ENCODE measurements around the gene ALKBH5.

The ALKBH5 gene

DNA sequence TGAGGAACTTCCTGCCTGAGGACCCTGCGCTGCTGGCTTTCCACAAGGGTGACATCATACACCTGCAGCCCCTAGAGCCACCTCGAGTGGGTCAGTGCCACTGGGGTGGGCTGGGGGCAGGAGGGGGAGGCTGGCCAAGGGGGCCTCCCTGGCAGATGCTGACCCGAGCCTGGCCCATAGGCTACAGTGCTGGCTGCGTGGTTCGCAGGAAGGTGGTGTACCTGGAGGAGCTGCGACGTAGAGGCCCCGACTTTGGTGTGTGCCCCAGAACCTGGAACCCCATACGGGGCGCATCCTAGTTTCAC lies 26.7 kb upstream of the ALKBH5 start:
- Histone ChIP-seq H3K9me3 (ENCODE audit: control insufficient read depth in 2 of 2, low read length in 2 of 2) (no peaks in the 10 kb centered on the region), H3K36me3 (ENCODE audit: control insufficient read depth in 2 of 2, insufficient read depth in 2 of 2, low read length in 2 of 2) (no peaks in the 10 kb centered on the region), H3K4me1 (ENCODE audit: control insufficient read depth in 2 of 2, insufficient read depth in 2 of 2, low read length in 2 of 2) (peaks cover 14 to 16% of the 10 kb centered on the region in 2 donors), H3K27me3 (ENCODE audit: control insufficient read depth in 2 of 2, insufficient read depth in 2 of 2, low read length in 2 of 2) (no peaks in the 10 kb centered on the region), H3K9ac (ENCODE audit: low read depth in 1 of 2, low read length in 2 of 2) (no peak overlapping the region), H3K4me3 (ENCODE audit: low read length in 2 of 2) (no peak overlapping the region), H3K27ac (ENCODE audit: low read depth in 2 of 2, low read length in 2 of 2) (no peak overlapping the region)

DNA sequence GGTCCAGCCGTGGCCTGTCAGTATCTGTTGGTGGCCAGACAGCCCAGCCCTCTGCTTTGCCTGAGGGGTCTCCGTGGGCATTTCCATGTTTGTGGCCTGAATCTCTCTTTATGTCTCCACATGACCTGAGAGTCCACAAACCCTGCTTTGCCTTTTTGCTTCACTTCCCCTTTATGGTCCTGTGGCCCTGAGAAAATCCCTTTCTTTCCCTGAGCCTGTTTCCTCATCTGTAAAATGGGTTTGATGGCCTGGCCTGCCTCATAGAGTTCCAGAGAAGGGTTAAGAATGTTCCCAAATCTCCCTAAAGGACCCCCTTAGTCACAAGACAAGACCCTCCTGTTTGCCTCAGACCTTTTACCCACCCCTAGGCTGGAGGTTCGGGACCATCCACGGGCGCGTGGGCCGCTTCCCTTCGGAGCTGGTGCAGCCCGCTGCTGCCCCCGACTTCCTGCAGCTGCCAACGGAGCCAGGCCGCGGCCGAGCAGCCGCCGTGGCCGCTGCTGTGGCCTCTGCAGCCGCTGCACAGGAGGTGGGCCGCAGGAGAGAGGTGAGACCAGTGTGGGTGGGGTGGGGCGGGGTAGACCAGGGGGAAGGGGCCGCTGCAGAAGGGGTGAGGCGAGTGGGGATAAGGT lies 26.2 kb upstream of the ALKBH5 start:
- Histone ChIP-seq H3K9ac (ENCODE audit: low read depth in 1 of 2, low read length in 2 of 2) (no peak overlapping the region), H3K36me3 (ENCODE audit: control insufficient read depth in 2 of 2, insufficient read depth in 2 of 2, low read length in 2 of 2) (no peaks in the 10 kb centered on the region), H3K27ac (ENCODE audit: low read depth in 2 of 2, low read length in 2 of 2) (peak overlapping the region in 1 of 2 donors; percentile 9), H3K9me3 (ENCODE audit: control insufficient read depth in 2 of 2, low read length in 2 of 2) (no peaks in the 10 kb centered on the region), H3K4me3 (ENCODE audit: low read length in 2 of 2) (no peak overlapping the region), H3K27me3 (ENCODE audit: control insufficient read depth in 2 of 2, insufficient read depth in 2 of 2, low read length in 2 of 2) (no peaks in the 10 kb centered on the region), H3K4me1 (ENCODE audit: control insufficient read depth in 2 of 2, insufficient read depth in 2 of 2, low read length in 2 of 2) (peaks cover 14 to 16% of the 10 kb centered on the region in 2 donors)

DNA sequence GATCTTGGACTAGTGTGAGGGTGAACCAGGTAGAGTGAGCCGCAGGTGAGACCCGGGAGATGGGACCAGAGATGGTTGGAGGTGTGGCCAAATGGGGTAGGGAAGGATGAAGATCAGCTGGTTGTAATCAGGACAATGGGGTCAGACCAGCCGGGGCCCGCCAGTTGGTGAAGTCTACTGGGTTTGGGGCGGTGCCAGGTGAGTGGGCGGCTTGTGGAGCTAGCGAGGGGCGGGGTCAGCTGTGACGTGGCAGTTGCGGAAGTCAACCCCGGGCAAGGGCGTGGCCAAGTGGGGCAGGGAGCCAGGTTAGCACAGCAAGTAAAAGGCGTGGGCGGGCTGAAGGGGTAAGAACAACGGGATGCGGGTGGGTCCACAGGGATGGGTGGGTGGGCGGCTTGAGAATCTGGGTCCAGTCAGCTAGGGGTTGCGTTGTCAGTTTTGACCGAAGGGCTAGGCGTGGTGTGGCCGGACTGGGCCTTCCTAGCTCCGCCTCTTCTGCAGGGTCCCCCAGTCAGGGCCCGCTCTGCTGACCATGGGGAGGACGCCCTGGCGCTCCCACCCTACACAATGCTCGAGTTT lies 25.5 kb upstream of the ALKBH5 start:
- no peaks in the 10 kb centered on the region for H3K27me3 ChIP-seq (ENCODE audit: control insufficient read depth in 2 of 2, insufficient read depth in 2 of 2, low read length in 2 of 2)
- H3K9ac ChIP-seq (ENCODE audit: low read depth in 1 of 2, low read length in 2 of 2), result peak overlapping the region; percentile 63 to 79
- peak overlapping the region; percentile 6 to 9 for H3K27ac ChIP-seq (ENCODE audit: low read depth in 2 of 2, low read length in 2 of 2)
- peak overlapping the region; percentile 75 to 78 for H3K4me3 ChIP-seq (ENCODE audit: low read length in 2 of 2)
- H3K9me3 ChIP-seq (ENCODE audit: control insufficient read depth in 2 of 2, low read length in 2 of 2), result no peaks in the 10 kb centered on the region
- H3K4me1 ChIP-seq (ENCODE audit: control insufficient read depth in 2 of 2, insufficient read depth in 2 of 2, low read length in 2 of 2), result peaks cover 10 to 11% of the 10 kb centered on the region in 2 donors
- H3K36me3 ChIP-seq (ENCODE audit: control insufficient read depth in 2 of 2, insufficient read depth in 2 of 2, low read length in 2 of 2), result no peaks in the 10 kb centered on the region

DNA sequence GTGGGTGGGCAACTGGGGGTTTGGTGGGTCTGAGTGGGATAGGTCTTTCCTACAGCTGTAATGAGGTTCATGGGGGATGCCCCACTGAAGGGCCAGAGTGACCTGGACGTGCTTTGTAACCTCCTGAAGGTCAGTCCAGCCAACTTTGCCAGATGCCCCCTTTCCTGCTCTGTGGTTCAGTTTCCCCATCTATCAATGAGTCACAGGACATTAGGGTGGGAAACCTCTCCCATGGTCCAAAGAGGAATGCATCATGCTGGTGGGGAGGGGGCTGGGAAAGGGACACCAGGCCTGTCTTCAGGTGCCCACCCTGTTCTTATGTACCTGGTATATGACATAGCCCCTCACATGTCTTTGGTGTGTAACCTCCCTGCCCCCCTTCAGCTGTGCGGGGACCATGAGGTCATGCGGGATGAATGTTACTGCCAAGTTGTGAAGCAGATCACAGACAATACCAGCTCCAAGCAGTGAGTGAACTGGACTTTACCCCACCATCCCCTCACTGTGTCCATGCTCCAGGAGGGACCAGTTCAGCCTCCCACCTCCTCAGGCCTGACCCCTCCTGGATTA lies 24.0 kb upstream of the ALKBH5 start:
- Histone ChIP-seq H3K4me1 (ENCODE audit: control insufficient read depth in 2 of 2, insufficient read depth in 2 of 2, low read length in 2 of 2) (peaks cover 5 to 8% of the 10 kb centered on the region in 2 donors), H3K9ac (ENCODE audit: low read depth in 1 of 2, low read length in 2 of 2) (no peak overlapping the region), H3K27me3 (ENCODE audit: control insufficient read depth in 2 of 2, insufficient read depth in 2 of 2, low read length in 2 of 2) (no peaks in the 10 kb centered on the region), H3K4me3 (ENCODE audit: low read length in 2 of 2) (no peak overlapping the region), H3K27ac (ENCODE audit: low read depth in 2 of 2, low read length in 2 of 2) (no peak overlapping the region), H3K36me3 (ENCODE audit: control insufficient read depth in 2 of 2, insufficient read depth in 2 of 2, low read length in 2 of 2) (no peaks in the 10 kb centered on the region), H3K9me3 (ENCODE audit: control insufficient read depth in 2 of 2, low read length in 2 of 2) (no peaks in the 10 kb centered on the region)

DNA sequence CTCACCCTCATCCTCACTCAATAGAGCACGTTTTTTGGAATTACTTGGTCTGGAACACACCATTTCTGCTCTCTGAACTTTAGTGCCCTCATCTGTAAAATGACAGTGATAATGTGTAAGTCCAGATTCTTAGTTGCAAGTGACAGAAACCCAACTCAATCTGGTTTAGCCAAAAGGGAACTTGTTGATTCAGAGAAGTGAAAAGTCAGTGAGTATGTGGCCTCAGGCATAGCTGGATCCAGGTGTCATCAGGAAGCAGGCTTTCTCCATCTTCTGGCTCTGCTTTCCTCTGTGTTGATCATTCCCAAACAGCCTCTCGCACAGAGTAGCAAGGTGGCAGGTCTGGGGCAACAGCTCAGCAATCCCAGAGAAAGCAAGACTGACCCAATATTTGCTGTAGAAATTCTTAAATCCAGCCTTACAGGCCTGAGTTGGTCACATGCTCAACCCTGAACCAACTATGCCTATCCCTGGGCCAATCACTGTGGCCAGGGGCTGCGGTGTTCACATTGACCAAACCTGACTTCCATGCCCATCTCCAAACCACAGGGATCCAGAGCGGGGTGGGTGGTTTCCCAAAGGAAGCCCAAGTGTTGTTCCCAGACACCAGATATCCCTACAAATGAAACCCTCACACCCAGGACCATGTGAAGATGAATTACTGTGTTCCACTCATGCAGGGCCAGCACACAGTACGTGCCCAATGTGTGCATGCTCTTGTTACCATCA lies 23.3 kb upstream of the ALKBH5 start:
- Histone ChIP-seq H3K27ac (ENCODE audit: low read depth in 2 of 2, low read length in 2 of 2) (no peak overlapping the region), H3K27me3 (ENCODE audit: control insufficient read depth in 2 of 2, insufficient read depth in 2 of 2, low read length in 2 of 2) (no peaks in the 10 kb centered on the region), H3K4me3 (ENCODE audit: low read length in 2 of 2) (no peak overlapping the region), H3K9me3 (ENCODE audit: control insufficient read depth in 2 of 2, low read length in 2 of 2) (no peaks in the 10 kb centered on the region), H3K36me3 (ENCODE audit: control insufficient read depth in 2 of 2, insufficient read depth in 2 of 2, low read length in 2 of 2) (no peaks in the 10 kb centered on the region), H3K4me1 (ENCODE audit: control insufficient read depth in 2 of 2, insufficient read depth in 2 of 2, low read length in 2 of 2) (peaks cover 5 to 8% of the 10 kb centered on the region in 2 donors), H3K9ac (ENCODE audit: low read depth in 1 of 2, low read length in 2 of 2) (no peak overlapping the region)

DNA sequence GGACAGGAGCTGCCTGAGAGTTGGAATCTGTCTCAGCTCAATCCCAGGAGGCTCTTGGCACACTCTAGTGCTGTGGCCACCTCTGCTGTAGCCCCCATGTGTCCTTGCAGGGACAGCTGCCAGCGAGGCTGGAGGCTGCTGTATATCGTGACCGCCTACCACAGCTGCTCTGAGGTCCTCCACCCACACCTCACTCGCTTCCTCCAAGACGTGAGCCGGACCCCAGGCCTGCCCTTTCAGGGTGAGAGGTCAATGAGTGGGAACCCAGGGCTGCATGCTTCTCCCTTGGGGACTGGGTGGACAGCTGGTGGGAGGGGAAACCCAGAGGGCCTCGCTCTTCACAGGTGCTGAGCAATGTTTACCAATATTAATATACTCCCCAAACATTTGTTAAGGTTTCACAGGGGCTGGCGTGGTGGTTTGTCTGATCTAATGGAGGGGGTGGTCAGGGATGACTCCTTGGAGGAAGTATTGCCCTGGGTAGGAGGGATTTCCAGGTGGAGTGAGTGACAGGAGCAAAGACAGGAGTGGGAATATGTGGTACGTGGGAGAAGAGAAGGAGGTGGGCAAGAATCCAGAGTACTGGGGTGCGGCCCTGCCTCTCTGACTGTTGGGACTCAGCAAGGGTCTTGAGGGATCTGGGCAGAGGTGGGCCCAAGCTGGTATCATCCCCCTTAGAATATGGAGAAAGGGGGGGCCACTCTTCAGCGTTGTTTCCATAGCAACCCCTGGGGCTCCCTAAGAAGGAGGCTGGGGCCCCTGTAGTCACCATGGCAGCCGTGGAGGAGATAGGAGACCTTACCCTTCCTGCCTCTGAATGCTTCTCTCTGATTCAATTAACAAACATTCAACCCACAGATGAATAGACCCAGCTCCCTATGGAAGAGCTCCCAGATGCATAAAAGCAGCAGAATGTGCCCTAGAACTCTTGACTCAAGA lies 22.2 kb upstream of the ALKBH5 start:
- no peak overlapping the region for H3K27ac ChIP-seq (ENCODE audit: low read depth in 2 of 2, low read length in 2 of 2)
- peaks cover 5 to 8% of the 10 kb centered on the region in 2 donors for H3K4me1 ChIP-seq (ENCODE audit: control insufficient read depth in 2 of 2, insufficient read depth in 2 of 2, low read length in 2 of 2)
- H3K9me3 ChIP-seq (ENCODE audit: control insufficient read depth in 2 of 2, low read length in 2 of 2), result no peaks in the 10 kb centered on the region
- H3K36me3 ChIP-seq (ENCODE audit: control insufficient read depth in 2 of 2, insufficient read depth in 2 of 2, low read length in 2 of 2), result no peaks in the 10 kb centered on the region
- H3K27me3 ChIP-seq (ENCODE audit: control insufficient read depth in 2 of 2, insufficient read depth in 2 of 2, low read length in 2 of 2), result no peaks in the 10 kb centered on the region
- H3K4me3 ChIP-seq (ENCODE audit: low read length in 2 of 2), result no peak overlapping the region
- no peak overlapping the region for H3K9ac ChIP-seq (ENCODE audit: low read depth in 1 of 2, low read length in 2 of 2)

DNA sequence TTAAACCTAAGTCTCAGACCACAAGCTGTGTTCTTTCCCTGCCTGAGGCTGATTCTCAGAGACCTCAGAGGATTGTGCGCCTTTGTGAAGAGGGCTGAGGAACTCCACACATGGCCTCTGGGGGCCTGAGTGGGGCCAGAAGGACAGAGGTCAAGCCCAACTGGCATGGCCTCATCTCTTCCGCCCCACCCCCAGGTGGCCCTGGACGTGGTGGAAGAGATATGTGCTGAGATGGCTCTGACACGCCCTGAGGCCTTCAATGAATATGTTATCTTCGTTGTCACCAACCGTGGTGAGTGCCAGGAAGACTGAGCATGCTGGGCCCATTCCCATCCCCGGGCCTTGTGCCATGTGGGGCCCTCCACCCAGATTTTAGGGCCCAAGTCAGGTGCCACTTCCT lies 20.1 kb upstream of the ALKBH5 start:
- H3K27ac ChIP-seq (ENCODE audit: low read depth in 2 of 2, low read length in 2 of 2), result no peak overlapping the region
- no peak overlapping the region for H3K4me3 ChIP-seq (ENCODE audit: low read length in 2 of 2)
- peaks cover 2 to 3% of the 10 kb centered on the region in 2 donors for H3K4me1 ChIP-seq (ENCODE audit: control insufficient read depth in 2 of 2, insufficient read depth in 2 of 2, low read length in 2 of 2)
- H3K9ac ChIP-seq (ENCODE audit: low read depth in 1 of 2, low read length in 2 of 2), result no peak overlapping the region
- H3K27me3 ChIP-seq (ENCODE audit: control insufficient read depth in 2 of 2, insufficient read depth in 2 of 2, low read length in 2 of 2), result no peaks in the 10 kb centered on the region
- H3K9me3 ChIP-seq (ENCODE audit: control insufficient read depth in 2 of 2, low read length in 2 of 2), result no peaks in the 10 kb centered on the region
- H3K36me3 ChIP-seq (ENCODE audit: control insufficient read depth in 2 of 2, insufficient read depth in 2 of 2, low read length in 2 of 2), result no peaks in the 10 kb centered on the region

DNA sequence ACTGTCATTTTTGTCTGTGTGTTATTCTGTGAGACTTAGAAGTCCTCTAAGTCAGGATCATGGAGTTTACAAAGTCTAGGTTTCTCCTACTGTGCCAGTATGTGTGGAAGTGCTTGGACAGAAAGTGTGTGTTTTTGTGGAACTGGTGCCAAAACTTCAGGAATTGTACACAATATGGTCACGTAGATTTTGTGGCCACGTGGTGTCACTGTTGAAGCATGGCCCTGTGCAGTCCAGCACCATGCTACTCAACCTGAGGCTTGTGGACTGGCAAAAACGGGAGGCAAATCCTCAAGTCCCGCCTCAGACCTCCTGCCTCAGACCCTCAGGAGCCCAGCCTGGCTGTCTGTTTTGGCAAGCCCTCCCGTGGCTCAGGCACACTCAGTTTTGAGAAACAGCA lies 16.7 kb upstream of the ALKBH5 start:
- Histone ChIP-seq H3K36me3 (ENCODE audit: control insufficient read depth in 2 of 2, insufficient read depth in 2 of 2, low read length in 2 of 2) (no peaks in the 10 kb centered on the region), H3K27ac (ENCODE audit: low read depth in 2 of 2, low read length in 2 of 2) (no peak overlapping the region), H3K27me3 (ENCODE audit: control insufficient read depth in 2 of 2, insufficient read depth in 2 of 2, low read length in 2 of 2) (no peaks in the 10 kb centered on the region), H3K4me1 (ENCODE audit: control insufficient read depth in 2 of 2, insufficient read depth in 2 of 2, low read length in 2 of 2) (no peaks in the 10 kb centered on the region), H3K4me3 (ENCODE audit: low read length in 2 of 2) (no peak overlapping the region), H3K9me3 (ENCODE audit: control insufficient read depth in 2 of 2, low read length in 2 of 2) (no peaks in the 10 kb centered on the region), H3K9ac (ENCODE audit: low read depth in 1 of 2, low read length in 2 of 2) (no peak overlapping the region)

DNA sequence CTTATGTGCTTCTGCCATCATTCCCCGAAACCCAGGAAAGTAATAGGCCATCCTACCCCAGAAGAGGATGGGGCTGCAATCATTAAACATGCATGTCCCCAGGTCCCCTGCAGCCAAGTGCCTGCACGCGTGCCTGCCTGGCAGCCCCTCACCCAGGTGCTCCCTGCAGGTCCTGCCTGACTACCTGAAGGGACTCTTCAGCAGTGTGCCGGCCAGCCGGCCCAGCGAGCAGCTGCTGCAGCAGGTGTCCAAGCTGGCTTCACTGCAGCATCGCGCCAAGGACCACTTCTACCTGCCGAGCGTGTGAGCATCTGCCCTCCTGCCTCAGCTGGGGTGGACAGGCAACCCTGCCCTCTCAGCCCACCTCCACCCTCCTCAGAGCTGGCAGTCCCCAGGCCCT lies 16.2 kb upstream of the ALKBH5 start:
- no peaks in the 10 kb centered on the region for H3K9me3 ChIP-seq (ENCODE audit: control insufficient read depth in 2 of 2, low read length in 2 of 2)

More for the DNA sequence above, 16.2 kb upstream of the ALKBH5 start:
- no peak overlapping the region for H3K4me3 ChIP-seq (ENCODE audit: low read length in 2 of 2)
- no peaks in the 10 kb centered on the region for H3K27me3 ChIP-seq (ENCODE audit: control insufficient read depth in 2 of 2, insufficient read depth in 2 of 2, low read length in 2 of 2)
- H3K9ac ChIP-seq (ENCODE audit: low read depth in 1 of 2, low read length in 2 of 2), result no peak overlapping the region
- no peak overlapping the region for H3K27ac ChIP-seq (ENCODE audit: low read depth in 2 of 2, low read length in 2 of 2)
- H3K36me3 ChIP-seq (ENCODE audit: control insufficient read depth in 2 of 2, insufficient read depth in 2 of 2, low read length in 2 of 2), result no peaks in the 10 kb centered on the region
- no peaks in the 10 kb centered on the region for H3K4me1 ChIP-seq (ENCODE audit: control insufficient read depth in 2 of 2, insufficient read depth in 2 of 2, low read length in 2 of 2)

Data from mucosa of rectum (tissue), 2 donors.